ENCODE results near the gene LMF1. TPM values are rescaled to one million over a fixed set of nuclear protein-coding genes. Genes with fewer than 3 reads are reported as not detected.

The LMF1 gene
- total RNA-seq, 1 experiment from 2014 or later, result 13.5 TPM

DNA sequence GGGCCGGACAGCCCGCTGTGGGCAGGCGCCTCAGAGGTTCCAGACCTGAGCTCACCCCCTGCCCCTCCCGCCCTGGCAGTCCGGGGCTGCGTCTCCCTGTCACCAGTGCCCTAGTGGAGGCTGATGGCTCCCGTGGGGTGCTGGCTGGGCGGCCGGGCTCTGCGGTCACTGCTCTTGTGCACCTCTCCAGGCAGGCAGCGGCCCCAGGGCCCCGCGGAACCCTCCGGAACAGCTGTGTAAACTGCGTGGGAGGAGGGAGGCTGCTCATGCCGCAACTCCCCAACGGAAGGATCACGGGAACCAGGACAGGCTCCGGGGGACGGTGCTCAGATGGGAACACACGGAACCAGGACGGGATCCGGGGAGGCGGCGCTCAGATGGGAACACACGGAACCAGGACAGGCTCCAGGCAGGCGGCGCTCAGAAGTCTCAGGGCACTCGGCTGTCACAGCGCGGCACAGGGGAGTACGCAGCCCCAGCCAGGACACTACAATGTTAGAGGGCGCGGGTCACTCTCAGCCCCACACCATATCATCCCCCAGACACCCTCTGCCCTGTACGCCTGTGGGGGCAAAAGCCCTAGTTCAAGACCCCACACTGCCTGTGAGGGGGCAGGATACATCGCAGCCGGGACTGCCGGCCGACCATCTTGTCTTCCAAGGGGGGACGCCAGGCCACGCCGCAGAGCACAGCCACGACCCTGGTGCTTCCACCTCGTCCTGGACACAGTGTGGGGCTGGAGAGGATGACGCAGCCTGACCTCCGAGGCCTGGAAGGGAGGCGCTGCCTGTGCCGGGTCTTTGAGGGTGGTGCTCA, 96.2 kb downstream of the LMF1 start:
- no peak overlapping the region for H3K4me2 ChIP-seq (ENCODE audit: low read length)
- H3K9me2 ChIP-seq (replicated peaks; ENCODE audit: low read length), result no peaks in the 10 kb centered on the region
- no peaks in the 10 kb centered on the region for H3K36me3 ChIP-seq (ENCODE audit: low read depth, low read length)
- TF ChIP-seq EZH2phosphoT487 (IDR thresholded peaks at IDR 0.05; ENCODE audit: borderline replicate concordance, low read length), result no peak
- TF ChIP-seq, protein P1, sequence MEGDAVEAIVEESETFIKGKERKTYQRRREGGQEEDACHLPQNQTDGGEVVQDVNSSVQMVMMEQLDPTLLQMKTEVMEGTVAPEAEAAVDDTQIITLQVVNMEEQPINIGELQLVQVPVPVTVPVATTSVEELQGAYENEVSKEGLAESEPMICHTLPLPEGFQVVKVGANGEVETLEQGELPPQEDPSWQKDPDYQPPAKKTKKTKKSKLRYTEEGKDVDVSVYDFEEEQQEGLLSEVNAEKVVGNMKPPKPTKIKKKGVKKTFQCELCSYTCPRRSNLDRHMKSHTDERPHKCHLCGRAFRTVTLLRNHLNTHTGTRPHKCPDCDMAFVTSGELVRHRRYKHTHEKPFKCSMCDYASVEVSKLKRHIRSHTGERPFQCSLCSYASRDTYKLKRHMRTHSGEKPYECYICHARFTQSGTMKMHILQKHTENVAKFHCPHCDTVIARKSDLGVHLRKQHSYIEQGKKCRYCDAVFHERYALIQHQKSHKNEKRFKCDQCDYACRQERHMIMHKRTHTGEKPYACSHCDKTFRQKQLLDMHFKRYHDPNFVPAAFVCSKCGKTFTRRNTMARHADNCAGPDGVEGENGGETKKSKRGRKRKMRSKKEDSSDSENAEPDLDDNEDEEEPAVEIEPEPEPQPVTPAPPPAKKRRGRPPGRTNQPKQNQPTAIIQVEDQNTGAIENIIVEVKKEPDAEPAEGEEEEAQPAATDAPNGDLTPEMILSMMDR (conservative IDR thresholded peaks at IDR 0.05; ENCODE audit: low read depth, low read length), result no peak
- TF ChIP-seq EZH2 (IDR thresholded peaks at IDR 0.05; ENCODE audit: low read length, unreplicated experiment), result no peak
- H3K9me3 ChIP-seq (ENCODE audit: low read length), result no peaks in the 10 kb centered on the region
- DNase-seq (no peak), ATAC-seq (no peak)
- H3F3A ChIP-seq (ENCODE audit: low read length, unreplicated experiment), result no peaks in the 10 kb centered on the region
- BruUV-seq (replicated peaks), result no TSS peak
- no peaks in the 10 kb centered on the region for H3K27me3 ChIP-seq (ENCODE audit: low read length)
- H3K4me3 ChIP-seq (ENCODE audit: low read length), result no peak overlapping the region
- ChIA-PET CTCF (no interaction called here), POLR2A (ENCODE audit: unreplicated experiment) (no interaction called here)
- no peaks in the 10 kb centered on the region for H3K79me2 ChIP-seq (ENCODE audit: low read length)
- intact Hi-C loops (cut with micrococcal nuclease), result no loop called here
- H3K27ac ChIP-seq (ENCODE audit: low read length), result no peak overlapping the region
- no peaks in the 10 kb centered on the region for H4K20me1 ChIP-seq (ENCODE audit: low read length)
- H3K4me1 ChIP-seq (ENCODE audit: insufficient read depth, low read length), result no peaks in the 10 kb centered on the region
- H3K9ac ChIP-seq (ENCODE audit: low read length), result no peak overlapping the region
- H2AFZ ChIP-seq (ENCODE audit: low read length), result no peak overlapping the region

DNA sequence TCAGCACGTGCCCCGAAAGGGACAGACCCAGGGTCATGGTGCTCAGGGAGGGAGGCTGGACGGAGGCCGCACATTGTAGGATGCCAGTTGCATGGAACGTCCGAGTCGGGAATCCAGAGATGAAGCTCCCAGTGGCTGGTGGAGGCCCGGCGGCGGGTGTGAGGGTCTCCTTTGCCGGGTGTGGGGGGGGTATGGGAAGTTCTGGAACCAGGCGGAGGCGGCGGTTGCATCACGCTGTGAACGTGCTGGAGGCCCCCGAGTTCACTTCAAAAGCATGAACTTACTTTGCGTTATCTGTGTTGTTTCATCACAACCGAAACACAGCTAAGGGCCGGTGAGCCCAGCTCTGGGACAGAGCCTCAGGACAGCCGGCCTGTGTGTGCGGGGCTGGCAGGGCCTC, 96.9 kb downstream of the LMF1 start:
- intact Hi-C loops (cut with micrococcal nuclease), result no loop called here
- Histone ChIP-seq H3K9me3 (ENCODE audit: low read length) (no peaks in the 10 kb centered on the region), H4K20me1 (ENCODE audit: low read length) (no peaks in the 10 kb centered on the region), H3K4me2 (ENCODE audit: low read length) (no peak overlapping the region), H3F3A (ENCODE audit: low read length, unreplicated experiment) (no peaks in the 10 kb centered on the region), H3K27ac (ENCODE audit: low read length) (no peak overlapping the region), H2AFZ (ENCODE audit: low read length) (no peak overlapping the region), H3K4me3 (ENCODE audit: low read length) (no peak overlapping the region), H3K9me2 (replicated peaks; ENCODE audit: low read length) (no peaks in the 10 kb centered on the region), H3K4me1 (ENCODE audit: insufficient read depth, low read length) (no peaks in the 10 kb centered on the region), H3K36me3 (ENCODE audit: low read depth, low read length) (no peaks in the 10 kb centered on the region), H3K27me3 (ENCODE audit: low read length) (no peaks in the 10 kb centered on the region), H3K9ac (ENCODE audit: low read length) (no peak overlapping the region), H3K79me2 (ENCODE audit: low read length) (no peaks in the 10 kb centered on the region)
- CTCF ChIA-PET, result no interaction called here
- DNase-seq, result no peak
- TF ChIP-seq, protein P1 (conservative IDR thresholded peaks at IDR 0.05; ENCODE audit: low read depth, low read length), result no peak
- TF ChIP-seq EZH2phosphoT487 (IDR thresholded peaks at IDR 0.05; ENCODE audit: borderline replicate concordance, low read length) (no peak), EZH2 (IDR thresholded peaks at IDR 0.05; ENCODE audit: low read length, unreplicated experiment) (no peak)
- no TSS peak for BruUV-seq (replicated peaks)
- POLR2A ChIA-PET (ENCODE audit: unreplicated experiment), result no interaction called here
- no peak for ATAC-seq

DNA sequence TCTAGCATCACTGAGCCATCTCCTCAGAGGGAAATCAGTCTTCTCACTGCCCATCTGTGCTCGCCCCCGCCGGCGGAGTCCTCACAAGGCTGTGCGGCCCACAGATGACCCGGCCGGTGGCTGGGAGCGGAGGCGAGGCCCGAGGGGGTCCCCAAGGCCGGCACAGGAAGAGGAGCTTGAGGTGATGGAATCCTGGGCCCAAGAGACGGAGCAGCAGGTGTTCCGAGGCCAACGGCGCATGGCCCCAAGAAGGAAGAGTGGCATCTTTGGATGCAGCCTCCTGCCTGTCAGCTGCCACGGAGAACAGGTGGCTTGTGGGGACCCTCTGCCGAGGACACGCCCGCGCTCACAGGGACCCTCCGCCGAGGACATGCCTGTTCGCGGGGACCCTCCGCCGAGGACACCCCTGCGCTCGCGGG, 97.5 kb downstream of the LMF1 start:
- Histone ChIP-seq H4K20me1 (ENCODE audit: low read length) (no peaks in the 10 kb centered on the region), H2AFZ (ENCODE audit: low read length) (no peak overlapping the region), H3K9me2 (replicated peaks; ENCODE audit: low read length) (no peaks in the 10 kb centered on the region), H3K27ac (ENCODE audit: low read length) (no peak overlapping the region), H3K9me3 (ENCODE audit: low read length) (no peaks in the 10 kb centered on the region), H3K4me2 (ENCODE audit: low read length) (no peak overlapping the region), H3K79me2 (ENCODE audit: low read length) (no peaks in the 10 kb centered on the region), H3F3A (ENCODE audit: low read length, unreplicated experiment) (no peaks in the 10 kb centered on the region), H3K36me3 (ENCODE audit: low read depth, low read length) (no peaks in the 10 kb centered on the region), H3K27me3 (ENCODE audit: low read length) (no peaks in the 10 kb centered on the region), H3K4me1 (ENCODE audit: insufficient read depth, low read length) (no peaks in the 10 kb centered on the region), H3K4me3 (ENCODE audit: low read length) (no peak overlapping the region), H3K9ac (ENCODE audit: low read length) (no peak overlapping the region)
- POLR2A ChIA-PET (ENCODE audit: unreplicated experiment), result no interaction called here
- CTCF ChIA-PET, result no interaction called here
- no peak for ATAC-seq
- intact Hi-C loops (cut with micrococcal nuclease), result no loop called here
- TF ChIP-seq EZH2phosphoT487 (IDR thresholded peaks at IDR 0.05; ENCODE audit: borderline replicate concordance, low read length) (no peak), EZH2 (IDR thresholded peaks at IDR 0.05; ENCODE audit: low read length, unreplicated experiment) (no peak)
- TF ChIP-seq, protein P1 (conservative IDR thresholded peaks at IDR 0.05; ENCODE audit: low read depth, low read length), result no peak
- BruUV-seq (replicated peaks), result no TSS peak
- DNase-seq, result no peak
